Stimulated activated CD4-positive, alpha-beta T cell treated with anti-CD3 and anti-CD28 coated beads, Interleukin-4, amount 100 ng/mL, for 4 hours (primary cell): ENCODE results near the gene MMP19.
"Not testable (repeated sequence)": the region's sequence is repeated elsewhere in the genome, so short reads cannot be mapped to it uniquely, and the experiment has no call there.

Experiments used
- DNase-seq, 2 experiments: peaks; one replicate each; pipeline ENCODE4 v3.0.0-alpha.2; 2020

Gene MMP19, protein sequence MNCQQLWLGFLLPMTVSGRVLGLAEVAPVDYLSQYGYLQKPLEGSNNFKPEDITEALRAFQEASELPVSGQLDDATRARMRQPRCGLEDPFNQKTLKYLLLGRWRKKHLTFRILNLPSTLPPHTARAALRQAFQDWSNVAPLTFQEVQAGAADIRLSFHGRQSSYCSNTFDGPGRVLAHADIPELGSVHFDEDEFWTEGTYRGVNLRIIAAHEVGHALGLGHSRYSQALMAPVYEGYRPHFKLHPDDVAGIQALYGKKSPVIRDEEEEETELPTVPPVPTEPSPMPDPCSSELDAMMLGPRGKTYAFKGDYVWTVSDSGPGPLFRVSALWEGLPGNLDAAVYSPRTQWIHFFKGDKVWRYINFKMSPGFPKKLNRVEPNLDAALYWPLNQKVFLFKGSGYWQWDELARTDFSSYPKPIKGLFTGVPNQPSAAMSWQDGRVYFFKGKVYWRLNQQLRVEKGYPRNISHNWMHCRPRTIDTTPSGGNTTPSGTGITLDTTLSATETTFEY

GRCh38 chr12:55842681-55843429 lies at the start of gene MMP19:
MMP19 (minus strand) TSS chr12:55842936; CDS start chr12:55842830, 106 bp downstream.
- DNase-seq: no peak

DNA sequence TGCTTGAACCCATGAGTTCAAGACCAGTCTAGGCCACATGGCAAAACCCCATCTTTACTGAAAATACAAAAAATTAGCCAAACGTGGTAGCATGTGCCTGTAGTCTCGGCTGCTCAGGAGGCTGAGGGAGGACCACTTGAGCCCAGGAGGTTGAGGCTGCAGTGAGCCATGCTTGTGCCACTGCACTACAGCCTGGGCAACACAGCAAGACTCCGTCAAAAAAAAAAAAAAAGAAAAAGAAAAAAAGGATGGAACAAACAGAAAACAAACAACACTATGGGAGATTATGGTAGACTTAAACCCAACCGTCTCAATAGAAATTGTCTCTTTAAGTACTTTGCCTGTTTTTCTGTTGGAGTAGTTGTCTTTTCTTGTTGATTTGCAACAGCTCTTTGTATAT lies 48.6 kb upstream of the MMP19 start:
- no peak for DNase-seq

DNA sequence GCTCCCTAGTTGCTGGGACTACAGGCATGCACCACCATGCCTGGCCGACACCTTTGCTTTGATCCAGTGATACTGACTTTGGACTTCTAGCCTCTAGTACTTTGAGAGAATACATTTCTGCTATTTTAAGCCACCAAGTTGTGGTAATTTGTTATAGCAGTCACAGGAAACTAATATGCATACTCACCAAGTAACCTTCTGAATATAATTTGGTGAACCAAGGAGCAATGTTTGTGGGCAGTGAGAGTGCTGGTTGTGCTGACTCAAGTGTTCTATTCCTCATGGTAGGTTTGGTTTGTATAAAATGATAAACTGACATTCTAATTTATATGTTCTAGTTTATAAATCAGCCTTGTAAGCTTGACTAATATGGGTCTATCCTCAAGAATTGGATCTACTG lies 42.4 kb upstream of the MMP19 start:
- no peak for DNase-seq

DNA sequence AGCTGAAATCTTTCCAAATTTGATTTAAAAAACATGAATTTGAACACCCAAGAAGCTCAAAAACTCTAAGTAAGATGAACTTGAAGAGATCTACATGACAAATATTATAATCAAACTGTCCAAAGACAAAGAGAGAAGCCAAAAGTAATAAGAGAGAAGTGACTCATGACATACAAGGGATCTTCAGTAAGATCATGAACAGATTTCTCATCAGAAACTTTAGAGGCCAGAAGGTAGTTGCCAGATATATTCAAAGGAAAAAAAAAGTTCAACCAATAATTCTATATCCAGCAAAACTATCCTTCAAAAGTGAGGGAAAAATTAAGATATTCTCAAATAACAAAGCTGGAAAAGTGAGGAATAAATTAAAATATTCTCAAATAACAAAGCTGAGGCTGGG lies 35.1 kb upstream of the MMP19 start:
- DNase-seq: no peak

- DNase-seq: no peak
These were observed 33.1 kb upstream of the MMP19 start for GRCh38 chr12:55875704-55876467.

GRCh38 chr12:55874443-55874842 lies 31.7 kb upstream of the MMP19 start:
- no peak for DNase-seq

DNA sequence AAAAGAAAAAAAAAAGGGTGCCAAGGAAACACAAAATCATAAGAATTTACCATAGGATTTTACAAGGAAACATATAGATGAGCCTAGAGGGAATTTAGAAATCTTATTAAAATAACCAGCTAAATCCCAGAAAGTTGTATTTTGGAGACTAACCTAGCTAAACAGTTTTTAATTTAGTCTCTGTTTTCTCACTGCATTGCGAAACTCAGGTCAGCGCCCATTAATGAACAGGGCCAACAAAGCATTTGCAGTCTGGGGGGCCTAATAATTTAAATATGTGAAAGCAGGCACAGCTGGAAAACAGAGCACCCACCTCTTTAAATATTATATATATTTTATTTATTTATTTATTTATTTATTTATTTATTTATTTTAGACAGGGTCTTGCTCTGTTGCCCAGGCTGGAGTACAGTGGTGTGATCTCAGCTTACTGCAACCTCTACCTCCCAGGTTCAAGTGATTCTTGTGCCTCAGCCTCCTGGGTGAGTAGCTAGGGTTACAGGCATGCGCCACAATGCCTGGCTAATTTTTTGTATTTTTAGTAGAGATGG lies 23.8 kb upstream of the MMP19 start:
- DNase-seq: not testable (repeated sequence)

DNA sequence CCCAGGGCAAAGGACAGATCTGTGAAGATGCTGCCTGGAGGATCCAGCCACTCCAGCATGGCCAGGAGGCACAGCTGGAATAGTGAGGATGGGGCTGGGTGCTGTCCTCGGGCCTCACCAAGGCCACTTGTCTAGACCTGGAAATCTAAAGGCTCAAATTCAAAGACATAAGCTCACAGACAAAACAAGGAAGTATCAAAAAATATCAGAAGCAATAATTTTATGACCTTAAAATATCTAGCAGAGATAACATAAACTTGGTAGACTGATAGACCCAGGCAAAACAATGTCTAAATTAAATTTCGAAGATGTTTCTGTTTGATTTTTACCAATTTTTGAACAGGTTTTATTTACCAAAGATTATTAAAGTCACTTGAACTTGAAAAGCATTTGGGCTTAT lies 22.6 kb upstream of the MMP19 start:
- DNase-seq: no peak

DNA sequence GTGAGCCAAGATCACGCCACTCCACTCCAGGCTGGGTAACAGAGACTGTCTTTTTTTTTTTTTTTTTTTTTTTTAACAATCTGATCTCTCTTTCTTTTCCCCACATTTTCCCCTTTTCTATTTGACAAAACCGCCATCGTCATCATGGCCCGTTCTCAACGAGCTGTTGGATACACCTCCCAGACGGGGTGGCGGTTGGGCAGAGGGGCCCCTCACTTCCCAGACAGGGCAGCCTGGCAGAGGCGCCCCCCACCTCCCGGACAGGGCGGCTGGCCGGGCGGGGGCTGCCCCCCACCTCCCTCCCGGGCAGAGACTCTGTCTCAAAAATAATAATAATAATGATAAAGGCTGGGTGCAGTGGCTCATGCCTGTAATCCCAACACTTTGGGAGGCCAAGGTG lies 20.2 kb upstream of the MMP19 start:
- DNase-seq: not testable (repeated sequence)

GRCh38 chr12:55862286-55862685 lies 19.6 kb upstream of the MMP19 start:
- no peak for DNase-seq

GRCh38 chr12:55861871-55862270 lies 19.1 kb upstream of the MMP19 start:
- DNase-seq: no peak

GRCh38 chr12:55861396-55861795 lies 18.7 kb upstream of the MMP19 start:
- no peak for DNase-seq

GRCh38 chr12:55852740-55853139 lies 10.0 kb upstream of the MMP19 start:
- DNase-seq: no peak

DNA sequence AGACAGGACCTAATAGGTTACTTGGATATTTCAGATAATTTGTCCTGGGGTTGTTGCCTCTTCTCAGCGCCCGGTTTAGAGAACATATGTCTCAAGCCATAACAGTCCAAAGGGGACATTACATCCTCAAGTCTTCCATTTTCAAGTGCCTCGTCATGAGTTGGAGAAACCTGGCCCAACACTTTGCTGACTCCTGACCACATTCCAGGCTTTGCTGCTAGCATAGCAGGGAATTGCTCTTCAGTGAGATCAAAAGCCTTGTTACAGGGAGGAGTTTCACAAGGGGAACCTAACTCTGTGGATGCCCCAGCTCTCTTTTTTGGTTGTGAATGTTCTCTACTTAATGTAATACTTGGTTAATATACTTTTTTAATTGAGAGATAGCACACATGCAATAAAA lies 8.2 kb upstream of the MMP19 start:
- DNase-seq: no peak

DNA sequence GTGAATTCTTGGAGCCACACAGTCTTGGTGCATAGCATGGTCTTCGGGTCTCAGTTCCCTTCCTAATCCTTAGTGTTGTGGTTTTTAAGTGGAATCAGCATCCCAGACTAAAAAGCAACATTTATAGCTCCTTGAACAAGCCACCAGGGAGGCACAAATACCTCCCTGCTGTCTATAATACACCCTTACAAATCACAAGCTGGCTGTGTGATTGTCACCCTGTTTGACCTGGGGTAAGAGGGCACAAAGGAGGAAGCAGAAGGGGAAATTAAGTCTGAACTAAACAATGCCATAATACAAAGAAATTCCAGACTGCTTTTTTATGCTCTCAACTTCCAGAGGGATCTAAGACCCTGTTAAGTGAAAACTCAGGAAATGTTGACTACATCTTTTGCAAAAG lies 7.7 kb upstream of the MMP19 start:
- no peak for DNase-seq

GRCh38 chr12:55849616-55850343 lies 7.0 kb upstream of the MMP19 start:
- DNase-seq: no peak

DNA sequence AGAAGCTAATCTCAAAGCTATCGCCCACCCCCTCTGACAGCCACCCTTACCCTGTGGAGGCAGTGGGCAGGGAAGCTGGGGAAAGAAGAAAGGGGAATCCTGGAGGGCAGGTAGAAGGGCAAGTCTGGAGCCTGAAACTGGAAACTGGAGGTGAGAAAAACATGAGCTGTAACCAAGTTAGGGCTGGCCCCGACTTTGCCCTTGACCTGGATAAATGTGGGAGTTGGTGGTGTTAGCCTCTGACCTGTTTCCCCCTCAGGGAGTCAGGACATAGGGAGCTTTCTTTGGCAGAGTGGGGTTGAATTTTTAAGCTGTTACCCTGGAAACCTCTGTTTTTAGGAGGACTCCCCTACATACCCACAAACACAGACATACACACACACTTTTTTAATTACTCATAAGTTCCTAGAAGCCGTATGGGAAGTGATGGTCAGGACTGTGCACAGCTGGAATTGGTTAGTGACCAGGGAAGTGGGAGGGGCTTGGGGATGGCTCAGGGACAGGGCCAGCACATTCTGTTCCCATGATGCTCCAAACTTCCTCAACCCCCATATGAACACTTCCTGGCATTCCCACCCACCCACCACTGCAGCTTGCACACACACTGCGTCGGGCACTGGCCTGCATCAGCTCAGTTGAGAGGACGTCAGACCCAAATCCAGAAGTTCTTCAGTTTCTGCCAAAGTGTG lies 5.0 kb upstream of the MMP19 start:
- DNase-seq: no peak

- peak in 1 of 2 experiments; percentile 5 for DNase-seq
These were observed 4.3 kb upstream of the MMP19 start for GRCh38 chr12:55847033-55847432.

DNA sequence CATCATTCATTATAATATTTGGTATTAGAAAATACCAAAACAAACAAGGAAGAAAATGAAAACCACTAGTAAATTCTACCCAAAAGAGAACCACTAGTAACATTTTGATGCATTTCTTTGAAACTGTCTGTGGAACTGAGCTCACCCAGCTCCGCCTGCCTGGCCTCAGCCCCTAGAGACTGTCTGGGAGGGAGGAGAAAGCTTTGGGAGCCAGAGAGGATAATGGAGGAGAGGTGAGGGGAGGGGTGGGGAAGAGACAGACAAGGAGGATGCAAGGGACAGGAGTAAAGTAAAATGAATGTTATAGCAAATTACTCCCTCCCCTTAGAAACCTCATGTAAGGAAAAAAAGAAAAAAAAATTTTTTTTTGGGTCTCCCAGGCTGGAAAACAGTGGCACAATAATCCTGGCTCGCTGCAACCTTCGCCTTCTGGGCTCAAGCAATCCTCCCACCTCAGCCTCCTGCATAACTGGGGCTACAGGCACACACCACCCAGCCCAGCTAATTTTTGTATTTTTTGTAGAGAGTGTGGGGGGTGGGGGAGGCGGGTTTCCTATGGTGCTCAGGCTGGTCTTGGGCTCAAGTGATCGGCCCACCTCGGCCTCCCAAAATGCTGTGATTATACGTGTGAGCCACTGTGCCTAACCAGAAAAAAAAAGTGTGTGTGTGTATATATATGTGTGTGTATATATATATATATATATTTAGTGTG lies 3.2 kb upstream of the MMP19 start:
- no peak for DNase-seq

DNA sequence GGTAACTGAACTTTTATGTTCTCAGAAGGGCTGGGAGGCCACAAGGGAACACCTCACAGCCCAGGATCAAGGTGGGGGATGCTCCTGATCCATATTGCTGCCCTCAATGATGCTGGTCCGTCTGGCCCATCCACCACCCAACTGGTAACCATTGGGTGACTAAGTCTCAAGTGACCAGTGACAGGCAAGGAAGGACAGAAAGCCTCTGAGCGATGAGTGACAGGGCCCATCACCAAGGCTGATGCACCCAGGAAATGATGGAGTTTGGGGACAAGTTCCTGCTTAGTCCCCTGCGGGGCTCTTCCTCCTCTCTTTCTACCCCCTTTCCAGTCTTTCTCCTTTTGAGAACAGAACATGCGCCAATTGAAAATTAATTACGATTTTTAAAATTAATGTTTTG lies 2.6 kb upstream of the MMP19 start:
- no peak for DNase-seq

GRCh38 chr12:55844961-55845360 lies 2.2 kb upstream of the MMP19 start:
- DNase-seq: no peak
